ENCODE measurements around the gene TLE7.

GRCh38 chr16:71440669-71441347 lies 1.0 kb downstream of the TLE7 start:
- no peak for TF ChIP-seq GATA2 (IDR thresholded peaks at IDR 0.05; ENCODE audit: low read depth, low read length)
- no peak for TF ChIP-seq GATA3 (IDR thresholded peaks at IDR 0.05; ENCODE audit: low read depth, low read length)
